ENCODE results near the gene SPATS2.

The SPATS2 gene

GRCh38 chr12:49564686-49565405 lies 197.6 kb downstream of the SPATS2 start:
- H4K20me1 ChIP-seq (ENCODE audit: low read depth, low read length) = no peaks in the 10 kb centered on the region
- no peaks in the 10 kb centered on the region for H3K9me3 ChIP-seq (ENCODE audit: insufficient read depth, low read length)
- no peaks in the 10 kb centered on the region for H3K36me3 ChIP-seq (ENCODE audit: low read length)
- H3K9me2 ChIP-seq (replicated peaks; ENCODE audit: insufficient read depth, low read length) = no peaks in the 10 kb centered on the region
- peaks cover 36% of the 10 kb centered on the region for H3K79me2 ChIP-seq (ENCODE audit: insufficient read depth, low read length)
- no peak for TF ChIP-seq EZH2phosphoT487 (conservative IDR thresholded peaks at IDR 0.05; ENCODE audit: low read length)
- no peak for TF ChIP-seq CTCF (IDR thresholded peaks at IDR 0.05; ENCODE audit: insufficient read depth, low read length, poor library complexity, severe bottlenecking)
- no peak overlapping the region for H3K4me3 ChIP-seq (ENCODE audit: insufficient read depth, low read length, poor library complexity, severe bottlenecking)
- no peak overlapping the region for H3K27ac ChIP-seq (ENCODE audit: low read depth, low read length)
- H3K27me3 ChIP-seq (ENCODE audit: low read length) = no peaks in the 10 kb centered on the region
- H3F3A ChIP-seq (ENCODE audit: insufficient read depth) = no peaks in the 10 kb centered on the region
- no peak overlapping the region for H3K9ac ChIP-seq (ENCODE audit: low read length)
- H2AFZ ChIP-seq (ENCODE audit: low read depth, low read length, severe bottlenecking) = no peak overlapping the region
- H3K4me2 ChIP-seq (ENCODE audit: low read depth, low read length, poor library complexity, severe bottlenecking) = no peak overlapping the region

DNA sequence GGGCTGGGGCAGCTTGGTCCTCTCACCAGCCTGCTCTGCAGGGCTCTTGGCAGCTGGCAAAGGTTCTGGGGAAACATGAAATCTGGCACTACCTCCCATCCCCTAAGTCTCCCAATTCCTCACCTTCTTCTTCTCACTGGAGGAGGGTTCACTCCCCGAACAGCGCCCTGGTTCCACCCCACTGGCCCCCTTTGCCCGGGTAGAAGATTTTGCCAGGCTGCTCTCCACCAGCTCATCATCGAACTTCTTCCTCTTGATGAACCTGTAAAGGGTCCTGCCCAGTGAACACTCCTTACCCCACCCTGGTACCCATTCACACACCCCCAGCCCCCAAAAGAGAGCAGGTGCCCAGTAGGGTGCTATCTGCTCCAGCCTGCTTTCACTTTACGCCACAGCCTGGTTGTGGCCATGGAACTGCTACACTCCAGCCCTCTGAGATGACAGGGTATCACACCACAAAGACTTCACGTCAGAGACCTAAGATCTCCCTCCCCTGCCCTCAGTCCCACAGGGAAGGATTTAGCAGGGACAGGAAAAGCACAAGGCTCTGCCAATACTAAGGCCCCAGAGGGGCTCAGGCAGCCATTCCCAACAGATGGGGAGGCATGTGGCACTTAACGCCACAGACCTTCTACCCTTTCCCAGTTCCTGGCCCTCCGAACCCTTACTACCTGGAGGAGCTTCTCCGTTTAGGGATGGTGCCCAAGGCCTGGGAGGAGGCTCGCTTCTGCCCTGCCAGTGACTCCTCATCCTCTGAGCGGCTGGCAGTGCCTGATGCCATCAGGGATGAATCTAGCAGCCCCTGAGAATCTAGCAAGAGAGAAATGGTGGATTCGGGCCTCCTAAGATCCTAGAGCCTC lies 198.4 kb downstream of the SPATS2 start:
- Histone ChIP-seq H4K20me1 (ENCODE audit: low read depth, low read length) (no peaks in the 10 kb centered on the region), H3K27ac (ENCODE audit: low read depth, low read length) (no peak overlapping the region), H3K36me3 (ENCODE audit: low read length) (no peaks in the 10 kb centered on the region), H2AFZ (ENCODE audit: low read depth, low read length, severe bottlenecking) (no peak overlapping the region), H3K79me2 (ENCODE audit: insufficient read depth, low read length) (peaks cover 43% of the 10 kb centered on the region), H3K4me2 (ENCODE audit: low read depth, low read length, poor library complexity, severe bottlenecking) (no peak overlapping the region), H3F3A (ENCODE audit: insufficient read depth) (no peaks in the 10 kb centered on the region), H3K27me3 (ENCODE audit: low read length) (no peaks in the 10 kb centered on the region), H3K4me3 (ENCODE audit: insufficient read depth, low read length, poor library complexity, severe bottlenecking) (no peak overlapping the region), H3K9ac (ENCODE audit: low read length) (no peak overlapping the region), H3K9me3 (ENCODE audit: insufficient read depth, low read length) (no peaks in the 10 kb centered on the region), H3K9me2 (replicated peaks; ENCODE audit: insufficient read depth, low read length) (no peaks in the 10 kb centered on the region)
- TF ChIP-seq CTCF (IDR thresholded peaks at IDR 0.05; ENCODE audit: insufficient read depth, low read length, poor library complexity, severe bottlenecking) = no peak
- no peak for TF ChIP-seq EZH2phosphoT487 (conservative IDR thresholded peaks at IDR 0.05; ENCODE audit: low read length)

GRCh38 chr12:49566361-49566760 lies 199.1 kb downstream of the SPATS2 start:
- Histone ChIP-seq H3K36me3 (ENCODE audit: low read length) (no peaks in the 10 kb centered on the region), H4K20me1 (ENCODE audit: low read depth, low read length) (no peaks in the 10 kb centered on the region), H3K9ac (ENCODE audit: low read length) (peak overlapping the region; percentile 85; the same call in 1 of the 2 replicates), H3K79me2 (ENCODE audit: insufficient read depth, low read length) (peaks cover 49% of the 10 kb centered on the region), H3K27me3 (ENCODE audit: low read length) (no peaks in the 10 kb centered on the region), H3K9me3 (ENCODE audit: insufficient read depth, low read length) (no peaks in the 10 kb centered on the region), H3K27ac (ENCODE audit: low read depth, low read length) (no peak overlapping the region), H3K9me2 (replicated peaks; ENCODE audit: insufficient read depth, low read length) (no peaks in the 10 kb centered on the region), H2AFZ (ENCODE audit: low read depth, low read length, severe bottlenecking) (no peak overlapping the region), H3F3A (ENCODE audit: insufficient read depth) (no peaks in the 10 kb centered on the region), H3K4me2 (ENCODE audit: low read depth, low read length, poor library complexity, severe bottlenecking) (peak overlapping the region; percentile 76), H3K4me3 (ENCODE audit: insufficient read depth, low read length, poor library complexity, severe bottlenecking) (no peak overlapping the region)
- TF ChIP-seq CTCF (IDR thresholded peaks at IDR 0.05; ENCODE audit: insufficient read depth, low read length, poor library complexity, severe bottlenecking) = no peak
- TF ChIP-seq EZH2phosphoT487 (conservative IDR thresholded peaks at IDR 0.05; ENCODE audit: low read length) = no peak

Measured in SU-DHL-6 (cell line).